HG03108 (cell line): ENCODE data around the gene CRB2.

Source experiments
- ATAC-seq: cut with Tn5 transposase; IDR thresholded peaks from one replicate; pipeline ENCODE4 v1.9.1; 2021; ENCODE audit warnings: moderate library complexity; ENCODE audit not compliant: unreplicated experiment

Gene CRB2

DNA sequence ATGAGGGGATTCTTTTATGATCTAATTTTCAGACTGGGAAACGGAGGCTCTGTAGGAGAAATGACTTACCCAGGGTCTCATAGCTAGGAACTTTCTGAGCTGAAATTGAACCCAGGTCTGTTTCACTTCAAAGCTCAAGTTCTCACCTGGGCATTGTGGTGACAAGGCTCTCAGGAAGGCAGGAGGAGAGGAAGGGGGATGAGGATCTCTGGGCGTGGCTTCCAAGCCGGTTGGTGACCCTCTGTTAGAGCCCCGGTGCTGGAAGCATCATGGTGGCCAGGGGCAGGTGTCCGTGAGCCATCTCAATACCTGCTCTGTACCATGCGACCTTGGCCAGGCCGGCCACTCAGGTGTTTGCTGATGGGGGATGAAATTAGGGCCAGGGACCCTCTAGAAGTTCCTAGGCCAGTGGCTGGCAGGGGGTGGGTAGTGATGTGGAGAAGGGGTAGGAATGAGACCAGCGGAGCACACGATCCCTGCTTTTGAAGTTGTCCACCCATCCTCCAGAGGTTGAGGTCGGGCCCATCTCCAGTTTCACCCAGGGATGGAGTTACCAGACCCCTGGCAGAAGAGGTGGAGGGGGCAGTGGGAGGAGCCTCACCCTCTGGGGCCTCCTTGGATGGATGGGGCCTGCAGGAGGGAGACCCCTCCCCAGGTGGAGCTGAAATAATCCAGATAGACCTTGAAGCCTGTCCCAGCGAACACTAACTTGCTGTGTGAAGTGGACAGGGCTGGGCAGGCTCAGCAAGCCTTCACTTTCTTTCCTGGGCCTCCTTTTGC lies 5.9 kb downstream of the CRB2 start:
- ATAC-seq = no peak

- no peak for ATAC-seq
Observed at GRCh38 chr9:123362856-123363255, 6.9 kb downstream of the CRB2 start.

- ATAC-seq = no peak
Observed at GRCh38 chr9:123364241-123364824, 8.3 kb downstream of the CRB2 start.

DNA sequence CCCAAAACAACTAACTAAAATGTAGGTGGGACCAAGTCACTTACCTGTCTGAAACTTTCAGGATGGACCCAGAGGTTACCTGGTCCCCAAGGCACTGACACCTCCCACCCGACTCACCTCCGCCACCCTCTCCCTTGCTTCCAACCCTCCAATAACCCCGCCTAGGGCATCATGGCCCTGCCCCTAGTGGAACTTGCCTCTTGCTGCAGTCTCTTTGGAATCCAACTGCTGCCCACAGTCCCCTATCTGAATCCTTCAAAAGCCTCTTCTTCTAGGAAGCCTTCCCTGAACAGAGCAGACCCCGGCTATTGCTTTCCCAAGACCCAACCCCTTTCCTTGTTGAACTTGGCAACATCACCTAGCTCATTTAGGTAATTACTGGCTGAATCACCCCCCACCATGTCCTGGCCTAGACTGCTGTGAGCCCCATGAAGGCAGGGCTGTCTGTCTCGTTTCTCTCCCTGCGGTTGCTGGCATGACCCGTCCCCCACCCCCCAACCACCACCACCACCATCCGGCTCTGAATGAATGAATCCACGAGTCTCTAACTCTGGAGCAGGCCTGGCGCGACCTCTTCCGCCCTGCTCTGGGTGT lies 9.4 kb downstream of the CRB2 start:
- ATAC-seq = no peak

DNA sequence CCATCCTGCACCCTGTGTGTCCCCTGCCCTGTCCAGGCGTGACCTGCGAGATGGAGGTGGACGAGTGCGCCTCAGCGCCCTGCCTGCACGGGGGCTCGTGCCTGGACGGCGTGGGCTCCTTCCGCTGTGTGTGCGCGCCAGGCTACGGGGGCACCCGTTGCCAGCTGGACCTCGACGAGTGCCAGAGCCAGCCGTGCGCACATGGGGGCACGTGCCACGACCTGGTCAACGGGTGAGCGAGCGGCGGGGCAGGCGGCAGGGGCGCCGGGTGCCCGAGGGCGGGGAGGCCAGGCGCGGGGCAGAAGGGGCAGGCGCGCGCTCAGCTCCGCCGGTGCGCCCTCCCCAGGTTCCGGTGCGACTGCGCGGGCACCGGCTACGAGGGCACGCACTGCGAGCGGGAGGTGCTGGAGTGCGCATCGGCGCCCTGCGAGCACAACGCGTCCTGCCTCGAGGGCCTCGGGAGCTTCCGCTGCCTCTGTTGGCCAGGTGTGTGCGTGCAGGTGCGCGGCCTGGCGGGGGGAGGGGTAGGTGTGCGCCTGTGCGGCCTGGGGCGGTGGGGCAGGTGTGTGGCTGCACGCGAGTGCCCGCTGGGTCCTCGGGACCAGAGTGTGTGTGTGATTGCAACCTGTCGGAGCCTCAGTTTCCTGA lies 10.0 kb downstream of the CRB2 start:
- ATAC-seq = no peak

GRCh38 chr9:123368023-123368422 lies 12.0 kb downstream of the CRB2 start:
- no peak for ATAC-seq

GRCh38 chr9:123368536-123369153 lies 12.6 kb downstream of the CRB2 start:
- ATAC-seq = no peak

GRCh38 chr9:123369296-123369695 lies 13.3 kb downstream of the CRB2 start:
- ATAC-seq = no peak

- no peak for ATAC-seq
Observed at GRCh38 chr9:123370108-123370507, 14.1 kb downstream of the CRB2 start.

DNA sequence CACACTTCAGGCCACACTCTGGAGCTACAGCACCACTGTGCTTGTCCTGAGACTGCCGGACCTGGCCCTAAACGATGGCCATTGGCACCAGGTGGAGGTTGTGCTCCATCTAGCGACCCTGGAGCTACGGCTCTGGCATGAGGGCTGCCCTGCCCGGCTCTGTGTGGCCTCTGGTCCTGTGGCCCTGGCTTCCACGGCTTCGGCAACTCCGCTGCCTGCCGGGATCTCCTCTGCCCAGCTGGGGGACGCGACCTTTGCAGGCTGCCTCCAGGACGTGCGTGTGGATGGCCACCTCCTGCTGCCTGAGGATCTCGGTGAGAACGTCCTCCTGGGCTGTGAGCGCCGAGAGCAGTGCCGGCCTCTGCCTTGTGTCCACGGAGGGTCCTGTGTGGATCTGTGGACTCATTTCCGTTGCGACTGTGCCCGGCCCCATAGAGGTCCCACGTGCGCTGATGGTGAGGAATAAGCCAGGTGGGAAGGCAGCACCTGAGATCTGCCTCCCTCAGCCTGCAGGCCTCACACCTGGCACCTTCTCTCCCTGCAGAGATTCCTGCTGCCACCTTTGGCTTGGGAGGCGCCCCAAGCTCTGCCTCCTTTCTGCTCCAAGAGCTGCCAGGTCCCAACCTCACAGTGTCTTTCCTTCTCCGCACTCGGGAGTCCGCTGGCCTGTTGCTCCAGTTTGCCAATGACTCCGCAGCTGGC lies 14.7 kb downstream of the CRB2 start:
- ATAC-seq = no peak

DNA sequence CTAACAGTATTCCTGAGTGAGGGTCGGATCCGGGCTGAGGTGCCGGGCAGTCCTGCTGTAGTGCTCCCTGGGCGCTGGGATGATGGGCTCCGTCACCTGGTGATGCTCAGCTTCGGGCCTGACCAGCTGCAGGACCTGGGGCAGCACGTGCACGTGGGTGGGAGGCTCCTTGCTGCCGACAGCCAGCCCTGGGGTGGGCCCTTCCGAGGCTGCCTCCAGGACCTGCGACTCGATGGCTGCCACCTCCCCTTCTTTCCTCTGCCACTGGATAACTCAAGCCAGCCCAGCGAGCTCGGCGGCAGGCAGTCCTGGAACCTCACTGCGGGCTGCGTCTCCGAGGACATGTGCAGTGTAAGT lies 15.2 kb downstream of the CRB2 start:
- no peak for ATAC-seq

- ATAC-seq = no peak
Observed at GRCh38 chr9:123371805-123372590, 16.0 kb downstream of the CRB2 start.

DNA sequence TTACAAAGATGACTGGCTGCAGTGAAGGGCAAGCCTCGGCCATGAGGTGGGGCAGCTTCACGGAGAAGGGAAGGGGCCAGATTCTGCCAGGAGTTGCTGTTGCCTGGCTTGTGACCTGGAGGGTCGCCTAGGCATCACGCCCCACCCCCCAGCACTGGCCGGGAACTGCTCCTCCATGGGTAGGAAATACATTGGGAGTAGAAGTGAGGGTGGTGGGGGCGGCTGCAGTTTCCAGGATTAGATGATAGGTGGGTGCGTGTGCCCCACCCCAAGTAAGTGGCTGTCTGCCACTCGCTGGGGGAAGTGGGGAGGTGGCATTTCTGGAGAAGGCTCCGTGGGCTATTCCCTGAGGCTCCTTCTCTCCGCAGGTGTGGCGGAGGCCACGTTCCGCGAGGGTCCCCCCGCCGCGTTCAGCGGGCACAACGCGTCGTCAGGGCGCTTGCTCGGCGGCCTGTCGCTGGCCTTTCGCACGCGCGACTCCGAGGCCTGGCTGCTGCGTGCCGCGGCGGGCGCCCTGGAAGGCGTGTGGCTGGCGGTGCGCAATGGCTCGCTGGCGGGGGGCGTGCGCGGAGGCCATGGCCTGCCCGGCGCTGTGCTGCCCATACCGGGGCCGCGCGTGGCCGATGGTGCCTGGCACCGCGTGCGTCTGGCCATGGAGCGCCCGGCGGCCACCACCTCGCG lies 16.9 kb downstream of the CRB2 start:
- no peak for ATAC-seq

- ATAC-seq = no peak
Observed at GRCh38 chr9:123373447-123373923, 17.5 kb downstream of the CRB2 start.

GRCh38 chr9:123373946-123374345 lies 17.9 kb downstream of the CRB2 start:
- no peak for ATAC-seq

DNA sequence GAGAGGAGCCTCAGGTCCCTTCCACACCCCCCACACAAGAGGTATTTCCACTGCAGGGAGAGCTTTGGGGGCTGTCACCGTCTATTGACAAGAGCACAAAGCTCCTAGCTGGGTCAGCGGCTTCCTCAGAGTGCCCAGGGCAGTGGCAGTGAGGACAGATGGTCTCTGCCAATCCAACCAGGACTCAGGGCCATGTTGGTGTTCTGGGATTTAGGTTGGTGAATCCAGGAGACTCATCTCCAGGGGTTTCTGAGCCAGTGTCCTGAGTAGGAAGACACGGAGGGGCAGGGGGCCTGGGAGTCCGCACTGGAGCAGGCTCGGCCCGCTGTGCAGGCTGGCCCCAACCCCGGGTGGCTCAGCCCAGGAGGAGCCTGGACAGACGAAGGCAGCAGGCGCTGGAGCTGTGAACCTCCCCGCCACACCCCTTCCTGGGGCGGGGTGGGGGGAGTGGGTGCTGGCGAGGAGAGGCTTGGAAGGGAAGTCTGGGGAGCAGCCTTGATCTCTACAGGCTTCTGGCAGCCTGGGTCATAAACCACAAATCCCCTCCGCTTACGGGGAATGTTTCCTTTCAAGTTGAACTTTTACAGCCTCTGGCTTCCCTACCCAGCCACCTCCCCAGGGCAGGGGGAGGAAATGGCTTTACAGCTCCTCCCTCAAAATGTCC lies 19.6 kb downstream of the CRB2 start:
- ATAC-seq = no peak

DNA sequence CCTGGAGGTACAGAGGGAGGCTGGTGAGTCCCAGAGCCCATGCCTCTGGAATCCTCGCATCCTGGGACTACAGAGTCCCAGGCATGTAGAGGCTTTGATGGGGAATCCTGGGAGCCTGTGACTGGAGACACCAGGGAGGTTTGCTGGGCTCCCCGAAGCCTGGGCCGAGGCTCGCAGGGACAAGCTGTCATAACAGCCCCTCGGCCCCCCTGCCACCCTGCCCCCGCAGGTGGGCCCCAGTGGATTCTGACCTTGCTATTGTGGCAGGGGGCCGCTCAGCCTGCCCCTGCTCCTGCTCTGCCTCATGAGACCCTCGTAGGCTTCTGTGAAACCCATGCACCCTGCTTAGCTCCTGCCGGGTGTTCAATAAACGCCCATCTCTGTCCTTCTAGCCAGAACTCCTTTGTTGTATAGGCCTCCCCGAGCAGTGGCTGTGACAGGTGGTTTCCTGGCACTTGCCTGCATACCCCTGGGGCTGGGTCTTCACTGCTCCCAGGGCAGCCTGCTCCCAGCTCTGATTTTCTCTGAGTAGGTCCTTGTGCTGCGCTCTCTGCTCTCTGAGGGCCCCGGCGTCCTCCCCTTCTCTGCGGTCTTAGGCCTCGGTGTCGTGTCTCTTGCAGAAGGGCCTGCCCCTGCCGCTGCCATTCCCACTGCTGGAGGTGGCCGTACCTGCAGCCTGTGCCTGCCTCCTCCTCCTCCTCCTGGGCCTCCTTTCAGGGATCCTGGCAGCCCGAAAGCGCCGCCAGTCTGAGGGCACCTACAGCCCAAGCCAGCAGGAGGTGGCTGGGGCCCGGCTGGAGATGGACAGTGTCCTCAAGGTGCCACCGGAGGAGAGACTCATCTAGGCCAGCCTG lies 20.4 kb downstream of the CRB2 start:
- no peak for ATAC-seq
